Glomerular endothelial cell (primary cell): ENCODE data around the gene PAXX. TPM values are rescaled to one million over a fixed set of nuclear protein-coding genes. Genes with fewer than 3 reads are reported as not detected.

Source experiments
- DNase-seq: peaks from one replicate; pipeline ENCODE4 v3.0.0-alpha.2; 2011; ENCODE audit warnings: low read depth, low spot score; ENCODE audit errors: extremely low read depth
- total RNA-seq: library from RNA; depleted of rRNA; stranded (reverse); fragments of >200 nt; gene quantifications from 2 replicates; pipeline ENCODE4 v1.2.3, GENCODE V29; 2015

The PAXX gene
- total RNA-seq, 1 donor from 2014 or later, result 47.2 TPM

GRCh38 chr9:136952876-136953770 lies 39.1 kb upstream of the PAXX start:
- DNase-seq, result no peak

GRCh38 chr9:136953771-136954269 lies 38.4 kb upstream of the PAXX start:
- DNase-seq, result no peak

DNA sequence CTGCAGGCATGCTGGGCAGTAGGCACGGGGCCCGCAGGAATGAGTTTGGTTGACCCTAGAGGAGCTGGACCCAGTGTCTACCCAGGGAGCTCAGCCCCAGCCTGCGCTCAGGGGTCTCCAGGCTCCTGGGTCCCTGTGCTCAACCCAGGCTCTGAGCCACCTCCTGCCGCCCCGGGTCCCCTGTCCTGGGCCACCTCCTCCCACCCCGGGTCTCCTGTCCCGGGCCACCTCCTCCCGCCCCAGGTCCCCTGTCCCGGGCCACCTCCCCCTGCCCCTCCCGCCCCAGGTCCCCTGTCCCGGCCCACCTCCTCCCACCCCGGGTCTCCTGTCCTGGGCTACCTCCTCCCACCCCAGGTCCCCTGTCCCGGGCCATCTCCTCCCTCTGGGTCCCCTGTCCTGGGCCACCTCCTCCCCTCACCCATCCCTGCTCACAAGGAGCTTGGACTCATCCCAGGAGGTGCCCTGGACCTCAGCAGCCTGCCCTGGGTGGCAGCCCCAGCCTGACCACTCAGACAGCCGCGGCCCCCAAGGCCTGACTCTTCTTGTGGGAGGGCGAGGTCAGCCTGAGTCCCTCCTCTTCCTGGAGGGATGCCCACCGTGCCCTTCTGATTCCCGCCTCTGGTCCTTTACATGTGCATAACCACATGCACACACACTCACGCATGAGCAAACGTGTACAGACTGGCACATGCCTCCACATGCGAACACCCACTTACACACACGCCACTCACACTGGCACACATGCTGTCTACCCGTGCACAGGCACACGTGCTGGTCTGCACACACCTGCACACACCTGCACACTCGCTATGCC lies 37.7 kb upstream of the PAXX start:
- no peak for DNase-seq

DNA sequence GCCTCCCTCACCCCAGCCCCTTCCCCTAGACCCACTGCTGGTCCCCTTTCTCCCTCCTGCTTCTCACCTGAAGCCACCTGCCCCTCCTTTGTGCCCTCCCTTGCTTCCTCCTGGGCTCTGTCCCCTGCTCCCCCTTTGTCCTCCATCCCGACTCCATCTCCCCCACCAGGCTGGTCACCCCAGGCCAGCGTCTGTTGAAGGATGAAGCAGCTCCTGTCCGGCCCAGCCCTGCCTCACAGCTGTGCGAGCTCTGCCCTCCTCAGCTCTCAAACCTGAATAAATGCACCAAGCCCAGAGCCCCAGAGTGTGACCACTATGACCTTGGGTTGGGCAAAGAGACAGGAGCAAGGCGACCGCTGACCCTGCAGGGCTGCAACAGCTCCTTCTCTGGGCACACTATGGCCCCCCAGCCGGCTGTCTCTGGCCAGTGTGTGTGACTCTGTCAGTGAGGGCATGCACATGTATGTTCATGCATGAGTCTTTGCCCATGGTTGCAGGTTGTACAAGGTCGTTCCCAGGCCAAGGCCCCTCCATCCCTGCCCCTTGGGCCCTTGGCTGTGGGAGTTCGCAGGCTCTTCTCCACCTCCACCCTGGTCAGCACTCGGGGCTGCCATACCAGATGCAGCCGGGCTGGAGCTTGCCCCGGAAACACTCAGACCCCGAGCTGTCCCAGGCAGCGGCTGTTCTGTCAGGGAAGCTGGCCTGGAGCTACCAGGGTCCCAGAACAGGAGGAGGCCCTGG lies 36.9 kb upstream of the PAXX start:
- no peak for DNase-seq

DNA sequence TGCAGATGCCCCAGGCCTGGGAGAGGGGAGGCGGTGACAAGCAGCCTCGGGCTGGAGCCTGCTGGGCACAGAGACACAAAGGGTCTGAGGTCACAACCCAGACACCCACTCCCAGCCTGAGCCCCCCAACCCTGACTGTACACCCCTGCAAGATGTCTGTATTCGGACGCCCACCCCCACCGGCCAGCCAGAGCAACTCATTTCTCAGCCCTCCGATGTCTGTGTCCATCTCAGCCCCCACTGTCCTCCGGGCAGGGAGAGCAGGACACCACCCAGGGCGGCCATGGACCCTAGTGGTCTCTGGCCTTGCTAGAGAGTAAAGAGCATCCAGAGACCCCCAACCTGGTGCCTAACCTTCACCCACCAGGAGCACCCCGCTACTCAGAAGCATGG lies 36.3 kb upstream of the PAXX start:
- no peak for DNase-seq

DNA sequence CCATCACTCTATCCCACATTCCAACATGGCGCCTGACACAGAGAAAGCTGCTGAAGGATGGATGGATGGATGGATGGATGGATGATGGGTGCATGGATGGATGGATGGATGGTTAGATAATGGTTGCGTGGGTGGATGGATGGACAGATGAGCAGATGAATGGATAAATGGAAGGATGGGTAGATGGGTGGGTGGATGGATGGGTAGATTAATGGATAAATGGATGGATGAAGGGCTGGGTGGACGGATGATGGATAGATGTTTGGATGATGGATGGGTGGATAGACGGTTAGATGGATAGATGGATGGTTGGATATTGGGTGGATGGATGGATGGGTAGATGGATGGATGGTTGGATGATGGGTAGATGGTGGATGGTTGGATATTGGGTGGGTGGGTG lies 35.6 kb upstream of the PAXX start:
- no peak for DNase-seq

GRCh38 chr9:136957461-136957860 lies 34.8 kb upstream of the PAXX start:
- DNase-seq, result no peak

DNA sequence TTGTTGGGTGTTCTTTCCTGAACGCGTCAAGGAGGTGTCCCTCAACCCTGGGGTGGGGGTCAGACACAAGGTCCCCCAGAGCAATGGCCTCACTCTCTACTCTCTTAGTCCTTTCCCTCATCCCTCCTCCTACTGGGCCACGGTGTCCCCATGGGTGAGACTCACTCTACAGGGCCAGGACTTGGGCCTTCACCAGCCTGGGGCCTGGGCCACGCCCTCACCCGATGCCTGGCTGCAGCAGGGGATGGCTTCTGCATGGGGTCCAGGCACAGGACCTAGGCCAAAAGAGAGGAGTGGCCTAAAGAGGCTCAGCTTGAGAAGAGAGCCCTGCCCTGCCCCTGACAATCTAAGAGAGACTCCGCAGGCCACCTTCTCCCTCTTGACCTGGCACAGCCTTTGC lies 34.3 kb upstream of the PAXX start:
- DNase-seq, result no peak

DNA sequence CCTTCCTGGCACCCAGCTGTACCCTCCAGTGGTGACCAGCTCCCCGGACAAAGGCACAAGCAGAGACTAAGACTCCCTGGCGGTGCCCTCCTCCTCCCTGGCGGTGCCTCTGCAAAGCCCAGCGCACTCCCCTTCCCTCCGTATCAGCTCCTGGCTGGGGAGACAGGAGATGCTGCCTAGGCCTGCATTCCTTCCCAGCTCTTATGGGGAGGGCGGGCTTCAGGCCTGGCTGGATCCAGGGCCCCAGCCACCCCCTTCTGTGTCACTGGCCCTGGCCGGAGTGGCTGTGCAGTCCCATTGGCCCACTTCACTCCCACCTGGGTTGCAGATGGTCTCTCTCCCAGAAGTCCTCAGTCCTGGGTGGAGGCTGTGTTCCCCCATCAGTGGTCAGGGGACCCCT lies 33.7 kb upstream of the PAXX start:
- DNase-seq, result no peak

- no peak for DNase-seq
Observed at GRCh38 chr9:136958898-136959850, 33.0 kb upstream of the PAXX start.

- DNase-seq, result no peak
Observed at GRCh38 chr9:136960212-136960937, 31.8 kb upstream of the PAXX start.

GRCh38 chr9:136960938-136961275 lies 31.3 kb upstream of the PAXX start:
- no peak for DNase-seq

DNA sequence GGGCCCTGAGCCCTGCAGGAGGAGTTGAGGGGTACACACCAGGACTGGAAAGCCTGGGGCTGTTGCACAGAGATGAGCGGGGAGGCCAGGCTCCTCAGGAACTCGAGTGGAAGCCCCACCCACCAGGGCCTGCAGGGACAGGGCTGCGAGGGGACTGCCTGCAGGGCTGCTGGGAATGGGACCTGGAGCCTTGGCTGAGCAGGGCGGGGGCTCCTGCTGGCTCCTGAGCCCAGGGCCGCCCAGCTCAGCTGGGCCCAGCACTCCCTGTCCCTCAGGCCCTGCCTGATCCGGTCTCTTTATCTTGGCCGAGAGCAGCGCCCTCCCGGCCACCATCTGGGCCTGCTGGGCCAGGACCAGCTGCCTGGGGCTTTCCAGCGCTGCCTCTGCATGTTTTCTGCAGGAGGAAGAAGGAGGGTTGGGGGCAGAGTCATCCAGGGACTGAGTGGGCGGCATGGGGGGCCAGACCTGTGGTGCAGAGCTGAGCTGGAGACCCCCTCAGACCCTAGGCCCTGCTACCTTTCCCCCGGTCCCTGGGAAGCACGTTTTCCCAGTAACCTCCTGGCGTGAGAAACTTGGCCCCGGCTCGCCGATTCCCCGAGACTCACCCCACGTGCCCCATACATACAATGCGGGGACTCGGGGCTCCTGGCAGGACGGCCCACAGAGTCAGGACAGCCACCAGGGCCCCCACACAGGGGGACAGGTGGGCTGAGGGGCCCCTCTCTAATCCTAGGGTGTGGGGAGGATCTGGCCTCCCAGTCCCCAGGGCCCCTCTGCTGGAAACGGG lies 30.8 kb upstream of the PAXX start:
- DNase-seq, result no peak

DNA sequence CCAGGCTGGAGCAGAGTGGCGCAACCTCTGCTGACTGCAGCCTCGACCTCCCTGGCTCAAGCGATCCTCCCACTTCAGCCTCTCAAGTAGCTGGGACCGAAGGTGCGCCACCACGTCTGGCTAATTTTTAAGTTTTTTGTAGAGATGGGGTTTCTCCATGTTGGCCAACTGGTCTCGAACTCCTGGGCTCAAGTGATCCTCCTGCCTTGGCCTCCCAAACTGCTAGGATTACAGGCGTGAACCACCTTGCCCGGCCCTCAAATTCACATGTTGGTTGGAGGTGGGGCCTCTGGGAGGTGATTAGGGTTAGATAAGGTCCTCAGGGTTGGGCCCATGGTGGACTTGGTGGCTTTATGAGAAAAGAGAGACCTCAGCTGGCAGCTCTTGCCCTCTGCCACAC lies 30.1 kb upstream of the PAXX start:
- DNase-seq, result no peak

- DNase-seq, result no peak
Observed at GRCh38 chr9:136962701-136963248, 29.4 kb upstream of the PAXX start.

DNA sequence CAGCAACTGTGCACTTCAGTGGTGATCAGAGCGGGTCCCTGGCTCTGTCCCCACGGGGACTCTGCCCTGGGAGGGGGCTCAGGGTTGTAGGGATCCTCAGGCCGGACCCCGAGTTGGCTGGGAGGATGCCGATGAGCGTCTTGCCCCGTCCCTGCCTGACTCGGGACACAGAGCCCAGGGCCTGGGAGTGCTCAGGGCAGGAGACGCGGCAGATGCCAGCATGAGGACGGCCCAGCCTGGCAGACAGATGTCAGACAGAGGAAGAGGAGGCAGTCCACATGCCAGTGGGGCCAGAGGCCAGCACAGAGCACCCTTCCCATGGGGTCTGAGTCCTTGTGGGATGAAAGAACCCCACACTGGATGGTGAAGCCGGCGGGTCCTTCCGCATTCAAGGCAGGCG lies 28.9 kb upstream of the PAXX start:
- no peak for DNase-seq

- DNase-seq, result no peak
Observed at GRCh38 chr9:136963751-136964150, 28.5 kb upstream of the PAXX start.

GRCh38 chr9:136964171-136964689 lies 28.0 kb upstream of the PAXX start:
- no peak for DNase-seq
